Measurements from ENCODE around the gene MRPS27. TPM values are rescaled to one million over a fixed set of nuclear protein-coding genes. Genes with fewer than 3 reads are reported as not detected.

Gene MRPS27
- total RNA-seq, 1 donor from 2014 or later, result 37.0 TPM

DNA sequence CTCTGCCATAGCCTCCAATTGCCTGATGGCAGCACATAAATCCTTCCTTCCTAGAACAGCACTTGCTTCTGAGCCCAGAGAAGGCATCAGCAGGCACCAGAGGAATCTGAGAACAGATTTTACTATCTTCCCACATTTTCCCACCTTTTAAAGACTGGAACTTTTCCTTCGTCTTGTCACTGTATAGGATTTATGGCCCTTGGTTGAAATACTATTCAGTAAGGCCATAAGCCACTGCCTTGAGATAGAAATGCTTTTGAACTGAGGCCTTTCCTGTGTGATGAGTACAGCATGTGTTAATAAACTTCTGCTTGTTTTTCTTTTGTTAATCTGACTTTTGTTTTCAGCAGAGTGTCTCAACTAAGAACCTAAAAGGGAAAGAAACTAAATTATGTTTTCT, 84.3 kb downstream of the MRPS27 start:
- Mint-ChIP-seq H3K4me1 (ENCODE audit: low read depth, unreplicated experiment) (peaks cover 52% of the 10 kb centered on the region), H3K4me3 (ENCODE audit: unreplicated experiment) (no peak overlapping the region), H3K27ac (ENCODE audit: unreplicated experiment) (no peak overlapping the region), H3K9me3 (ENCODE audit: unreplicated experiment) (no peaks in the 10 kb centered on the region), H3K27me3 (ENCODE audit: low read depth, unreplicated experiment) (no peaks in the 10 kb centered on the region), H3K36me3 (ENCODE audit: low read depth, unreplicated experiment) (no peaks in the 10 kb centered on the region)
- Histone ChIP-seq H3K27ac (ENCODE audit: low read depth, low read length) (no peak overlapping the region), H3K4me2 (ENCODE audit: low read length) (no peak overlapping the region), H4K20me1 (ENCODE audit: insufficient read depth, low read length) (no peaks in the 10 kb centered on the region), H3K79me2 (ENCODE audit: insufficient read depth, low read length) (no peaks in the 10 kb centered on the region), H3K4me3 (ENCODE audit: insufficient read depth, low read depth, low read length) (no peak overlapping the region), H3K9ac (ENCODE audit: low read length) (no peak overlapping the region), H2AFZ (ENCODE audit: low read depth, low read length) (no peak overlapping the region), H3K4me1 (ENCODE audit: insufficient read depth, low read length) (peaks cover 36% of the 10 kb centered on the region), H3K9me3 (ENCODE audit: insufficient read depth, low read depth, low read length) (no peaks in the 10 kb centered on the region), H3K27me3 (ENCODE audit: insufficient read depth, low read length) (no peaks in the 10 kb centered on the region), H3K36me3 (ENCODE audit: insufficient read depth, low read length) (peaks cover 13% of the 10 kb centered on the region)
- DNase-seq (ENCODE audit: low read depth), result no peak
- no peak for TF ChIP-seq EZH2 (IDR thresholded peaks at IDR 0.05; ENCODE audit: insufficient read depth, low read length)
- TF ChIP-seq, protein P1, sequence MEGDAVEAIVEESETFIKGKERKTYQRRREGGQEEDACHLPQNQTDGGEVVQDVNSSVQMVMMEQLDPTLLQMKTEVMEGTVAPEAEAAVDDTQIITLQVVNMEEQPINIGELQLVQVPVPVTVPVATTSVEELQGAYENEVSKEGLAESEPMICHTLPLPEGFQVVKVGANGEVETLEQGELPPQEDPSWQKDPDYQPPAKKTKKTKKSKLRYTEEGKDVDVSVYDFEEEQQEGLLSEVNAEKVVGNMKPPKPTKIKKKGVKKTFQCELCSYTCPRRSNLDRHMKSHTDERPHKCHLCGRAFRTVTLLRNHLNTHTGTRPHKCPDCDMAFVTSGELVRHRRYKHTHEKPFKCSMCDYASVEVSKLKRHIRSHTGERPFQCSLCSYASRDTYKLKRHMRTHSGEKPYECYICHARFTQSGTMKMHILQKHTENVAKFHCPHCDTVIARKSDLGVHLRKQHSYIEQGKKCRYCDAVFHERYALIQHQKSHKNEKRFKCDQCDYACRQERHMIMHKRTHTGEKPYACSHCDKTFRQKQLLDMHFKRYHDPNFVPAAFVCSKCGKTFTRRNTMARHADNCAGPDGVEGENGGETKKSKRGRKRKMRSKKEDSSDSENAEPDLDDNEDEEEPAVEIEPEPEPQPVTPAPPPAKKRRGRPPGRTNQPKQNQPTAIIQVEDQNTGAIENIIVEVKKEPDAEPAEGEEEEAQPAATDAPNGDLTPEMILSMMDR (IDR thresholded peaks at IDR 0.05; ENCODE audit: insufficient read depth, low read depth, low read length), result no peak
- peak; percentile 34 for FAIRE-seq

DNA sequence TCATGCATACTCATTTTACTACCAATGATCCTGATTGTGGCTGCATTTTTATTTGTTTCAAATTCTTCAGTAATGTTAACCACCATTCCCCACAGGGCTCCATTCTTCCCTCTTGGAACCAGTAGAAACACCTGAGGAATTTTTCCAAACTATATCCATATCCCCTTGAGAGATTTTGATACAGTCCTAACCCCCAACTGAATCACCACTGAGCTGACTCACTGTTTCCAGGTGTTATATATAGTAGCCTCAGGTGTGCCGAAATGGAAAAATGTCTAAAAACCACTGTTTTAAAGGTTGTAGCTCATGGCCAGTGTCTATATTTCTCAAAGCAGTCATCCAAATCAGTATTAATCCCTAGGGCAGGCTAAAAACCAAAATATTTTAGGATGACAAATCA, 85.2 kb downstream of the MRPS27 start:
- no peaks in the 10 kb centered on the region for H4K20me1 ChIP-seq (ENCODE audit: insufficient read depth, low read length)
- H3K9me3 Mint-ChIP-seq (ENCODE audit: unreplicated experiment), result no peaks in the 10 kb centered on the region
- peaks cover 13% of the 10 kb centered on the region for H3K36me3 ChIP-seq (ENCODE audit: insufficient read depth, low read length)
- H3K4me1 Mint-ChIP-seq (ENCODE audit: low read depth, unreplicated experiment), result peaks cover 58% of the 10 kb centered on the region
- no peak overlapping the region for H3K4me3 Mint-ChIP-seq (ENCODE audit: unreplicated experiment)
- no peaks in the 10 kb centered on the region for H3K27me3 Mint-ChIP-seq (ENCODE audit: low read depth, unreplicated experiment)
- peak overlapping the region; percentile 73 for H3K27ac ChIP-seq (ENCODE audit: low read depth, low read length)
- no peak for DNase-seq (ENCODE audit: low read depth)
- peaks cover 37% of the 10 kb centered on the region for H3K4me1 ChIP-seq (ENCODE audit: insufficient read depth, low read length)
- no peaks in the 10 kb centered on the region for H3K79me2 ChIP-seq (ENCODE audit: insufficient read depth, low read length)
- no peak overlapping the region for H2AFZ ChIP-seq (ENCODE audit: low read depth, low read length)
- peak overlapping the region; percentile 75 for H3K27ac Mint-ChIP-seq (ENCODE audit: unreplicated experiment)
- TF ChIP-seq EZH2 (IDR thresholded peaks at IDR 0.05; ENCODE audit: insufficient read depth, low read length), result no peak
- TF ChIP-seq, protein P1 (IDR thresholded peaks at IDR 0.05; ENCODE audit: insufficient read depth, low read depth, low read length), result no peak
- H3K4me2 ChIP-seq (ENCODE audit: low read length), result peak overlapping the region; percentile 57
- no peak overlapping the region for H3K4me3 ChIP-seq (ENCODE audit: insufficient read depth, low read depth, low read length)
- peak overlapping the region; percentile 59 for H3K9ac ChIP-seq (ENCODE audit: low read length)
- H3K36me3 Mint-ChIP-seq (ENCODE audit: low read depth, unreplicated experiment), result no peaks in the 10 kb centered on the region
- no peak for FAIRE-seq
- H3K9me3 ChIP-seq (ENCODE audit: insufficient read depth, low read depth, low read length), result no peaks in the 10 kb centered on the region
- H3K27me3 ChIP-seq (ENCODE audit: insufficient read depth, low read length), result no peaks in the 10 kb centered on the region

DNA sequence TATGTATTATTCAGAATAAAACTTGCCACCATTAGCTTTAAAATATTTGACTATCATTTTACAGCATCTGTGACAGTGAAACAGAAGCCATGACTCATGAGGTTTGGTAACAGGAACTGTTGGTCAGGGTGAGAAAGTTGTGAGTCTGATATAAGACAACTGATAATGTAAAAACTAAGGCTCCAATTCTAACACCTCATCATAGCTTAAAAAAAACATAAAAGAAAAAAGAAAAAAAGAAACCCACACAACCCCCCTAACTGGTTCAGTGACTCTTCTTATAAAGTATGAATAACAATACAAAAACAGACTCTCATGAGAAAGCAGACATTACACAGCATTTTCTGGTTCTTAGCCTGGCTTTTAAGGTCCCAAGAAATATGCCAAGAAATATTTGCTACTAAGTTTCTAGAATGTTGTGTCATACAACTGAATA, 85.8 kb downstream of the MRPS27 start:
- Mint-ChIP-seq H3K4me1 (ENCODE audit: low read depth, unreplicated experiment) (peaks cover 58% of the 10 kb centered on the region), H3K36me3 (ENCODE audit: low read depth, unreplicated experiment) (no peaks in the 10 kb centered on the region), H3K27ac (ENCODE audit: unreplicated experiment) (peak overlapping the region; percentile 75), H3K9me3 (ENCODE audit: unreplicated experiment) (no peaks in the 10 kb centered on the region), H3K4me3 (ENCODE audit: unreplicated experiment) (no peak overlapping the region), H3K27me3 (ENCODE audit: low read depth, unreplicated experiment) (no peaks in the 10 kb centered on the region)
- peak; percentile 45 for FAIRE-seq
- H2AFZ ChIP-seq (ENCODE audit: low read depth, low read length), result no peak overlapping the region
- no peaks in the 10 kb centered on the region for H3K27me3 ChIP-seq (ENCODE audit: insufficient read depth, low read length)
- H3K4me2 ChIP-seq (ENCODE audit: low read length), result peak overlapping the region; percentile 57
- TF ChIP-seq, protein P1 (IDR thresholded peaks at IDR 0.05; ENCODE audit: insufficient read depth, low read depth, low read length), result no peak
- no peak for TF ChIP-seq EZH2 (IDR thresholded peaks at IDR 0.05; ENCODE audit: insufficient read depth, low read length)
- peaks cover 37% of the 10 kb centered on the region for H3K4me1 ChIP-seq (ENCODE audit: insufficient read depth, low read length)
- no peaks in the 10 kb centered on the region for H3K79me2 ChIP-seq (ENCODE audit: insufficient read depth, low read length)
- no peaks in the 10 kb centered on the region for H3K9me3 ChIP-seq (ENCODE audit: insufficient read depth, low read depth, low read length)
- no peak overlapping the region for H3K4me3 ChIP-seq (ENCODE audit: insufficient read depth, low read depth, low read length)
- no peaks in the 10 kb centered on the region for H4K20me1 ChIP-seq (ENCODE audit: insufficient read depth, low read length)
- H3K36me3 ChIP-seq (ENCODE audit: insufficient read depth, low read length), result peaks cover 13% of the 10 kb centered on the region
- DNase-seq (ENCODE audit: low read depth), result peak; percentile 87
- H3K9ac ChIP-seq (ENCODE audit: low read length), result peak overlapping the region; percentile 59
- H3K27ac ChIP-seq (ENCODE audit: low read depth, low read length), result peak overlapping the region; percentile 73
